ENCODE measurements around the gene CENPF.
A peak's percentile ranks its signal among the peaks of the same experiment; 100 is the strongest.

Gene CENPF

GRCh38 chr1:214602764-214603657, at the start of gene CENPF:
CENPF (plus strand) TSS chr1:214603195; CDS start chr1:214613755, 10,560 bp downstream.
- CTCF ChIA-PET = interaction anchor here (1.0 kb wide), 1 partner anchor 271 kb away, joined by 4 read pairs; no protein-coding TSS in a partner anchor
- DNase-seq (ENCODE audit: extremely low spot score) = peak; percentile 99

GRCh38 chr1:214557952-214558735, 44.9 kb upstream of the CENPF start:
- no peak for TF ChIP-seq PKNOX1 (IDR thresholded peaks at IDR 0.05)
- TF ChIP-seq SP1 (IDR thresholded peaks at IDR 0.05) = no peak
- TF ChIP-seq NFRKB (IDR thresholded peaks at IDR 0.05) = no peak
- no peak for TF ChIP-seq SUZ12 (IDR thresholded peaks at IDR 0.05)
- no peak for TF ChIP-seq FOXM1 (IDR thresholded peaks at IDR 0.05; ENCODE audit: borderline replicate concordance)
- no peak for TF ChIP-seq TARDBP (IDR thresholded peaks at IDR 0.05)
- no peak for TF ChIP-seq LEF1 (IDR thresholded peaks at IDR 0.05; ENCODE audit: borderline replicate concordance)
- no peak for TF ChIP-seq FOXA1 (IDR thresholded peaks at IDR 0.05)
- TF ChIP-seq CTBP1 (IDR thresholded peaks at IDR 0.05; ENCODE audit: borderline replicate concordance) = no peak
- TF ChIP-seq ARNT (IDR thresholded peaks at IDR 0.05) = no peak
- CTCF ChIA-PET = interaction anchor here (1.3 kb wide), 1 partner anchor 178 kb away, joined by 3 read pairs; no protein-coding TSS in a partner anchor
- POLR2A ChIA-PET = no interaction called here
- no peak for DNase-seq (ENCODE audit: extremely low spot score)

More at GRCh38 chr1:214602764-214603657, at the start of gene CENPF:
- TF ChIP-seq SP1 (IDR thresholded peaks at IDR 0.05) (no peak), FOXK2 (IDR thresholded peaks at IDR 0.05) (no peak; the same call in 1 of the 2 replicates), NFRKB (IDR thresholded peaks at IDR 0.05) (no peak), SUZ12 (IDR thresholded peaks at IDR 0.05) (no peak), LEF1 (IDR thresholded peaks at IDR 0.05; ENCODE audit: borderline replicate concordance) (no peak), CTBP1 (IDR thresholded peaks at IDR 0.05; ENCODE audit: borderline replicate concordance) (no peak), ARNT (IDR thresholded peaks at IDR 0.05) (no peak), L3MBTL2 (conservative IDR thresholded peaks at IDR 0.05) (peak; percentile 97), TARDBP (IDR thresholded peaks at IDR 0.05) (no peak), FOXA1 (IDR thresholded peaks at IDR 0.05) (no peak), ZNF384 (IDR thresholded peaks at IDR 0.05) (no peak), PKNOX1 (IDR thresholded peaks at IDR 0.05) (no peak), BHLHE40 (IDR thresholded peaks at IDR 0.05; ENCODE audit: borderline replicate concordance) (no peak), ELF4 (IDR thresholded peaks at IDR 0.05) (peak; percentile 57), HDGF (IDR thresholded peaks at IDR 0.05; ENCODE audit: borderline replicate concordance) (no peak), FOXM1 (IDR thresholded peaks at IDR 0.05; ENCODE audit: borderline replicate concordance) (peak; percentile 100)
- POLR2A ChIA-PET = interaction anchor here (0.6 to 1.0 kb wide), 3 partner anchors 15 to 1331 kb away, joined by 3 to 4 read pairs (median 3); no protein-coding TSS in a partner anchor

- ChIA-PET POLR2A (no interaction called here), CTCF (no interaction called here)
- no peak for DNase-seq (ENCODE audit: extremely low spot score)
- TF ChIP-seq BHLHE40 (IDR thresholded peaks at IDR 0.05; ENCODE audit: borderline replicate concordance) (no peak), CTBP1 (IDR thresholded peaks at IDR 0.05; ENCODE audit: borderline replicate concordance) (no peak), TARDBP (IDR thresholded peaks at IDR 0.05) (no peak)
These were observed 39.1 kb upstream of the CENPF start for GRCh38 chr1:214563881-214564280.

- CTCF ChIA-PET = interaction anchor here (0.6 to 1.7 kb wide), 3 partner anchors 15 to 1023 kb away, joined by 3 to 4 read pairs (median 3); no protein-coding TSS in a partner anchor
- no peak for TF ChIP-seq ARNT (IDR thresholded peaks at IDR 0.05)
- no peak for TF ChIP-seq LEF1 (IDR thresholded peaks at IDR 0.05; ENCODE audit: borderline replicate concordance)
- no peak for TF ChIP-seq L3MBTL2 (conservative IDR thresholded peaks at IDR 0.05)
- no peak for TF ChIP-seq BHLHE40 (IDR thresholded peaks at IDR 0.05; ENCODE audit: borderline replicate concordance)
- no peak for TF ChIP-seq TARDBP (IDR thresholded peaks at IDR 0.05)
- no peak for TF ChIP-seq FOXK2 (IDR thresholded peaks at IDR 0.05)
- no peak for TF ChIP-seq SUZ12 (IDR thresholded peaks at IDR 0.05)
- no peak for TF ChIP-seq FOXM1 (IDR thresholded peaks at IDR 0.05; ENCODE audit: borderline replicate concordance)
- TF ChIP-seq HDGF (IDR thresholded peaks at IDR 0.05; ENCODE audit: borderline replicate concordance) = no peak
- TF ChIP-seq NFRKB (IDR thresholded peaks at IDR 0.05) = no peak
- TF ChIP-seq PKNOX1 (IDR thresholded peaks at IDR 0.05) = no peak
- no peak for DNase-seq (ENCODE audit: extremely low spot score)
- POLR2A ChIA-PET = interaction anchor here (0.7 kb wide), 1 partner anchor 70 kb away, joined by 3 read pairs; no protein-coding TSS in a partner anchor
These were observed 37.7 kb upstream of the CENPF start for GRCh38 chr1:214565310-214565709.
